ENCODE data around the gene EHF.

Gene EHF

DNA sequence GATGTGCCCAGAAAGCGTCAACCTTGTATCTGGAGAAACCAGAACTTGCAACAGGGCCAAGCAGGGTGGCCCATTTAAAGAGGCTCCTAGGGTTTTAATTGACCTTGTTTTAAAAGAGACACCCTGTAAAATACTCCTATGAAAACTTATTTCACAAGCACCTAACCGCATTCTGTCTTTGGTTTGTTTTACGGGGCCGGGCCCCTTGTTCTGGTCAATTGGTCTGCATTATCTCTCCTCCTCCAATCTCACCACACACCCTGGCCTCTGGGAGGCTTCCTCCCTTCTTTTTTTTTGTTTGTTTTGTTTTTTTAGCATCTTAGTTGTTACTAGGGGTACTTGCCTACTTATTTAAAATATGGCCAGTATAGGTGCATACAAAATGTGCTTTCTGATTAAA lies 4.7 kb downstream of the EHF start:
- TF ChIP-seq GATA2 (IDR thresholded peaks at IDR 0.05; ENCODE audit: low read depth, low read length), result no peak
- TF ChIP-seq GATA3 (IDR thresholded peaks at IDR 0.05; ENCODE audit: low read depth, low read length), result no peak

GRCh38 chr11:34626393-34626792 lies 5.5 kb downstream of the EHF start:
- TF ChIP-seq GATA3 (IDR thresholded peaks at IDR 0.05; ENCODE audit: low read depth, low read length) (no peak), GATA2 (IDR thresholded peaks at IDR 0.05; ENCODE audit: low read depth, low read length) (no peak)

DNA sequence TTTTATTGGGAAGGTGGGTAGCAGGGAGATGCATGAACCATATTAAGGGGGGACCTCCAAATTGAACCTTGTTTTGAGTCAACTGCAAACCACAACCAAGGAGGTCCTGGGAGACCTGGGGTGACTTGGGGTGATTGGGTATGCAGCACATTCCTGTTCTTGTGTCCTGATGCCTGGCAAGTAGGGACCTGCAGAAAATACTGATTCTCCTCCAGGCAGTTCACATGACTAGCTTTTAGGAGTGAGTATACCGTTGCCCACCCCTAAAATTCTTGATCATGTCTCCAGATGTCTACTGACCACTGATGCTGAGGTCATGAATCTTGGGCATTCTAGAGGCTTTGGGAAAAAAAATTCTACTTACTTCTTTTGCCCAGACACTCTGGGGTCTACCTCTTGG lies 6.3 kb downstream of the EHF start:
- no peak for TF ChIP-seq GATA3 (IDR thresholded peaks at IDR 0.05; ENCODE audit: low read depth, low read length)
- TF ChIP-seq GATA2 (IDR thresholded peaks at IDR 0.05; ENCODE audit: low read depth, low read length), result no peak

DNA sequence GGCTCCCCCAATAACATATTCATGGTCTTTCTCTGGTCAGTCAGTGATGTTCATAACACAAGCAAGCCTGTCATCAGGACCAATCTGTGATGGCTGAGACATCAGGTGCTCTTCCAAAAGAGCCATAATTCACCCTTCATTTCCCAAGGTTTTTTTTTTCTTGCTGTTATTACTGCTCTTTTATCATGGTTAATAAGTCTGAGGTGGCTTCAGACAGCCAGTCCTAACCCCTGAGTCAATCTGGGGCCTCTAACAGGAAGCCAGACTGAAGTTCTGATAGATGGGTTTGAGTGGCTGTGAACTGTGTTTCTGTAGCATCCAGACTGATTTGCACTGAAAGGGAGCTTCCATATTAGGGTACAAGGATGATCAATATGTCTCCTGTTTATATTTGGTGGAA lies 8.8 kb downstream of the EHF start:
- TF ChIP-seq GATA2 (IDR thresholded peaks at IDR 0.05; ENCODE audit: low read depth, low read length) (no peak), GATA3 (IDR thresholded peaks at IDR 0.05; ENCODE audit: low read depth, low read length) (no peak)

DNA sequence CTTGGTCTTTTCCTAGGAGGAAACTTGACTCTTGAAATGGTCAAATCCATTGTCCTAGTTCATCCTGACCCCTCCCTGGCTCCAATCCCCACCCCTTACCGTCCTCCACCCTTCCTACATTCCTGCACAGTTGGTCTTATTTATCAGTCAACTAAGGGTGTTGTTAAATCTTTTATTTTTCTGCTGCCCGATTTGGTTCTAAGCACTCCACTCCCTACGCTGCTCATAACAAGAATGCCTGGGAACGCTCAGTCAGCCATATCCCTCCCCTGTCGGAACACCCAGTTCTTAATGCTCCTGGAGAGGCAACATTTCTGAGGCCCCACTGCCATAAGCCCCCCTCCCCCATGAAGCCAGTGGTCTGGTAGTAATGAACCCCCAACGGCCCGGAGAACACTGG lies 9.7 kb downstream of the EHF start:
- no peak for TF ChIP-seq GATA2 (IDR thresholded peaks at IDR 0.05; ENCODE audit: low read depth, low read length)
- no peak for TF ChIP-seq GATA3 (IDR thresholded peaks at IDR 0.05; ENCODE audit: low read depth, low read length)

DNA sequence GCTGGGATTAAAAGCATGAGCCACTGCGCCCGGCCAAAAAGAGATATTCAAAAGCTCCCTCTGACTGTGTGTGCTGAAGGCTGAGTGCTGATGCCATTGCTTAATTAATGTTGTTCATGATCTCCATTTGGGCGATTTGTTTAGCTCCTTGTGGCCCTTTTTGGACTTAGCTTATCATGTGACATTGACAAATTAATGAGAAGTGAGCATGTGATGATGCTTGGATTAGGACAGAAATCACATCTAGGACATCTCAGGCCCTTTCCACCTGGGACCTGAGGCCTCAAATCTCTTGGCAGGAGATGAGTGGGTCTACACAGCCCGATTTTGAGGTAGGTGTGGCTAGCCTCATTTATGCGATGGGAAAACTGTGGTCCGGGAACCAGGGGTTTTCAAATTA lies 10.4 kb downstream of the EHF start:
- TF ChIP-seq GATA2 (IDR thresholded peaks at IDR 0.05; ENCODE audit: low read depth, low read length), result no peak
- TF ChIP-seq GATA3 (IDR thresholded peaks at IDR 0.05; ENCODE audit: low read depth, low read length), result no peak

DNA sequence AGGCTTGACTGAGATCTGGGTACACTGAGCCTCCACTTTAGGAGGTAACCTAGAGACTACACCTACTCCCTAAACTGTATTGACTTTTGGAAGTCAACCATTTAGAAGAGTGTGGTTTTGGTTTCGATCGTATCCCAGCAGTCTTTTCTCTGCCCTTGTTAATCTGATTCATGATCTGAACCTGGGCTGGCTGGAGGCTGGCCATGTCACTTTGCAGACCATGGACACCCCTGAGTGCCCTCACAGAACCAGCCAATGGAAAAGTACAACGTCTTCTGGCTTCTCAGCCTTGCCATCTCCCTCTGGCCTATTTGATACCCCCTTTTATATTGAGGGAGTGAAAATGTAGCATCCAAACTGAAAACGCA lies 10.8 kb downstream of the EHF start:
- no peak for TF ChIP-seq GATA3 (IDR thresholded peaks at IDR 0.05; ENCODE audit: low read depth, low read length)
- TF ChIP-seq GATA2 (IDR thresholded peaks at IDR 0.05; ENCODE audit: low read depth, low read length), result no peak

- no peak for TF ChIP-seq GATA2 (IDR thresholded peaks at IDR 0.05; ENCODE audit: low read depth, low read length)
- no peak for TF ChIP-seq GATA3 (IDR thresholded peaks at IDR 0.05; ENCODE audit: low read depth, low read length)
These were observed 11.4 kb downstream of the EHF start for GRCh38 chr11:34632105-34632791.

DNA sequence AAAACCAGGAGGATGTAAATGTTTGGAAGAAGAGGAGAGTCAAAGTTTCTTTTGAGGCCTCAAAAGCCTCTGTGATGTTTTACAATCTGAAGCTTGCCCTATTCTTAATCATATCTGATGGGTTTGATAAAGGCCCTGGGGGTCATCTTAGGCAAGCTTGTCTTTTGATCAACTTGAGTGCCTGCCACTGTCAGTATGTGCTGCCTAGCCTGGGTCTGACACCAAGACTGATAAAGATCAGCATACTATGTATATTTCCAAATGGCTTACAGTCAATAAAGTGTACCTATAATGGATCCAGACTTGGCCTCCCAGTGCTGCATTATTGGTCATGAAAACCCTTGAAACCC lies 12.7 kb downstream of the EHF start:
- TF ChIP-seq GATA3 (IDR thresholded peaks at IDR 0.05; ENCODE audit: low read depth, low read length) (peak; percentile 36; the same call in 1 of the 2 replicates), GATA2 (IDR thresholded peaks at IDR 0.05; ENCODE audit: low read depth, low read length) (peak; percentile 68)

- TF ChIP-seq GATA2 (IDR thresholded peaks at IDR 0.05; ENCODE audit: low read depth, low read length) (no peak), GATA3 (IDR thresholded peaks at IDR 0.05; ENCODE audit: low read depth, low read length) (no peak)
These were observed 13.2 kb downstream of the EHF start for GRCh38 chr11:34633990-34634693.

DNA sequence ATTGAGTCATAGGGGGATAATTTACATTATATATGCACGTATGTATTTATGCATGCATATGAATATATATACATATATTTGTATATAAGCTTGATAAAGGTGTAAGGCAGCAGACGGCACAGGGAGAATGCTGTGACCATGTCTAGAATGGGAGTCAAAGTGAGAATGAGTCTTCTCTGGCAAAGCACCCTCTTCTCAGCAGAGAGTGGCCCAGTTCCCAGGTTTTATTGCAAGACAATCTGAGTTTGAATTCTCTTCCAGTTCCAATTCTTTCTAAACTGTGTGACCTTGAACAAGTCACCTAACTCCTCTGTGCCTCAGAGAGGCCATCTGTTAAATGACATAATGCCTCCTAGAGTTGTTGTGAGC lies 13.8 kb downstream of the EHF start:
- no peak for TF ChIP-seq GATA2 (IDR thresholded peaks at IDR 0.05; ENCODE audit: low read depth, low read length)
- TF ChIP-seq GATA3 (IDR thresholded peaks at IDR 0.05; ENCODE audit: low read depth, low read length), result no peak

DNA sequence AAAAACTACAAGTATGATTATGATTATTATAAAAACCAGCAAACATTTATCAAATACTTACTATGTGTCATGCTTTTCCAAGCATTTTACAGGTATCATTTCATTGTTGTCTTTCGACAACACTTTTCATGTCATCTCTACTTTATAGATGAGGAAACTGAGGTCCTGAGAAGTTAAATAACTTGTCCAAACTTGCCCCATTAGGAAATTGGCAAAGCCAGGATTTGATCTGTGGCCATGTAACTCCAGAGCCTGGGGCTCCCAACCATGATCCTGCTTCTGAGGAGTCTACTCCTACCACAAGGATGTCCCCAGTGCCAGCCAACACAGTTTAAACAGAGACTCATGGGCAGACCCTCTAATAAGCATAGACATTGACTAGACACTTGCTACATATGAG lies 15.2 kb downstream of the EHF start:
- TF ChIP-seq GATA3 (IDR thresholded peaks at IDR 0.05; ENCODE audit: low read depth, low read length) (no peak), GATA2 (IDR thresholded peaks at IDR 0.05; ENCODE audit: low read depth, low read length) (no peak)

- TF ChIP-seq GATA2 (IDR thresholded peaks at IDR 0.05; ENCODE audit: low read depth, low read length), result no peak
- no peak for TF ChIP-seq GATA3 (IDR thresholded peaks at IDR 0.05; ENCODE audit: low read depth, low read length)
These were observed 16.4 kb downstream of the EHF start for GRCh38 chr11:34637303-34637702.

DNA sequence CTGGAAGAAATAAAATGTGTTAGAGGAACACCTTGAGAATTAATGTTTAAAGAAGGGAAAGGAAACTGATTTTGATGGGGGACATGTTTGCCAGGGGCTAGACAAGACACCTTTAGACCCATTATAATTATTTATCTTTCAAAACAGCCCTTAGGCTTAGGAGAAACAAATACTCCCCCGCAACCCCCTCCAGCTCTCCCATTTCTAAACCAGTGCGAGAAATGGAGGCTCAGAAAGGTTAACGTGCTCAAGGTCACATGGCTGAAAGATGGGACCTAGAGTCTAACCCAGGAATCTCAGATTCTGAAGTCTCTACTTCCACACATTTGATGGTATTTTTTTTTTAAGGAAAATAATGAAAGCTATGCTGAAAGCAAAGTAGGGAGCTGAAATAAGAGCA lies 18.0 kb downstream of the EHF start:
- TF ChIP-seq GATA3 (IDR thresholded peaks at IDR 0.05; ENCODE audit: low read depth, low read length), result no peak

DNA sequence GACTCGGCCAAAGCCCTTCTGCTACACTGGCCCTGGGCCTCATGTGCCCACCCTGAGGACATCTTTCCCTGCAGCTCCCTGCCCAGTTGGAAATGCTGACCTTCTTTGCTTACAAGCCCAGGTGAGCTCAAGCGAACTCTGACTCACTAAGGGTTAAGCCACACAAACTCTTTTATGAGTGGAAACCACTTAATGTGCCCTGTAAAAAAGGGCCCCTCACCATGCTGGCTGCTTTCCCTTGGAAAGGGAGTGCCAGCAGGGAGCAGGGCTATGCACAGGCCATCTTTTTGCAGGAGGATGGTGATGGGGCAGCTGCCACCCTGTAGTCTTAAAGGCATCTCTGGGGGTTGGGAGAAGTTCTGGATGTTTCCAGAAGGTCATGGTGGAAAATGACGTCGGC lies 18.7 kb downstream of the EHF start:
- TF ChIP-seq GATA2 (IDR thresholded peaks at IDR 0.05; ENCODE audit: low read depth, low read length), result no peak
- no peak for TF ChIP-seq GATA3 (IDR thresholded peaks at IDR 0.05; ENCODE audit: low read depth, low read length)
